ENCODE data around the gene UVRAG.
"Not testable (repeated sequence)": the region's sequence is repeated elsewhere in the genome, so short reads cannot be mapped to it uniquely, and the experiment has no call there.

UVRAG gene

DNA sequence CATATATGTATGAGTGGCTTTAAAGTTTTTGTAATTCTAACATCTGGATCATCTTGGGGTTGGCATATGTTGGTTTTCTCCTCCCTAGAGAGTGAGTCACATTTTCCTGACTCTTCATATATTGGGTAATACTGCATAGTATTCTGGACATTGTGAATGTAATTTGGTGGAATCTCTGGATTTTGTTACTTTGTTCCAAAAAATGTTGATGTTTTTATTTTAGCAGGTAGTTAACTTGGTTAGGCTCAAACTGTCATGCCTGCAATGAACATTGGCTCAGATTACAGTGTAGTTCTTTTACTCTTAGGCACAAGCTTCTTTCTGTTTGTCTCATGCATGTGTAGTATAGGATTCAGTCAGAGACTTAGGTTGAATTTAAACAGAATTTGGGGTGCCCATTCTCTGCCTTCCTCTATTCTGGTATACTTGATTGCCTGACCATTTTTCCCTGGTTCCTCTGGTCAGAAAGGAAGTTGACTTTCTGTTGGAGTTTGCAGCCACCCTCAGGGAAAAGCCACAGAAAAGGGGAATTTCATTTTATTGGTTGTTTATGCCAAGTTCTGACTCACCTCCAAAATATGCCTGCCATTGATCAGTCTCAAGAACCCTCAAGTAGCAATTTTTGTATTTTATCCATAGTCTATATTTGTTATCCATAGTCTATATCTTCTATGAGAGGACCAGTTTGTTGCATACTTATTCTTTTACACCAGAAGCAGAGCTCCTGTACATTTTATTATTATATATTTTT is 151.7 kb downstream of the UVRAG start:
- no peak overlapping the region for H3K27ac ChIP-seq (replicated peaks)
- no peak overlapping the region for H3K4me3 ChIP-seq (replicated peaks; ENCODE audit: insufficient read depth, low read length)
- TF ChIP-seq, protein P1, sequence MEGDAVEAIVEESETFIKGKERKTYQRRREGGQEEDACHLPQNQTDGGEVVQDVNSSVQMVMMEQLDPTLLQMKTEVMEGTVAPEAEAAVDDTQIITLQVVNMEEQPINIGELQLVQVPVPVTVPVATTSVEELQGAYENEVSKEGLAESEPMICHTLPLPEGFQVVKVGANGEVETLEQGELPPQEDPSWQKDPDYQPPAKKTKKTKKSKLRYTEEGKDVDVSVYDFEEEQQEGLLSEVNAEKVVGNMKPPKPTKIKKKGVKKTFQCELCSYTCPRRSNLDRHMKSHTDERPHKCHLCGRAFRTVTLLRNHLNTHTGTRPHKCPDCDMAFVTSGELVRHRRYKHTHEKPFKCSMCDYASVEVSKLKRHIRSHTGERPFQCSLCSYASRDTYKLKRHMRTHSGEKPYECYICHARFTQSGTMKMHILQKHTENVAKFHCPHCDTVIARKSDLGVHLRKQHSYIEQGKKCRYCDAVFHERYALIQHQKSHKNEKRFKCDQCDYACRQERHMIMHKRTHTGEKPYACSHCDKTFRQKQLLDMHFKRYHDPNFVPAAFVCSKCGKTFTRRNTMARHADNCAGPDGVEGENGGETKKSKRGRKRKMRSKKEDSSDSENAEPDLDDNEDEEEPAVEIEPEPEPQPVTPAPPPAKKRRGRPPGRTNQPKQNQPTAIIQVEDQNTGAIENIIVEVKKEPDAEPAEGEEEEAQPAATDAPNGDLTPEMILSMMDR (IDR thresholded peaks at IDR 0.05; ENCODE audit: insufficient read depth, low read length), result no peak
- TF ChIP-seq SPI1 (IDR thresholded peaks at IDR 0.05; ENCODE audit: borderline replicate concordance, low read depth), result peak; percentile 38; the same call in 1 of the 2 replicates
- peak in 1 of 2 experiments; percentile 16 for DNase-seq (ENCODE audit: low read depth in 1 of 2, low spot score in 1 of 2)
- H3K27me3 ChIP-seq (ENCODE audit: insufficient read depth, poor library complexity, severe bottlenecking), result no peaks in the 10 kb centered on the region

DNA sequence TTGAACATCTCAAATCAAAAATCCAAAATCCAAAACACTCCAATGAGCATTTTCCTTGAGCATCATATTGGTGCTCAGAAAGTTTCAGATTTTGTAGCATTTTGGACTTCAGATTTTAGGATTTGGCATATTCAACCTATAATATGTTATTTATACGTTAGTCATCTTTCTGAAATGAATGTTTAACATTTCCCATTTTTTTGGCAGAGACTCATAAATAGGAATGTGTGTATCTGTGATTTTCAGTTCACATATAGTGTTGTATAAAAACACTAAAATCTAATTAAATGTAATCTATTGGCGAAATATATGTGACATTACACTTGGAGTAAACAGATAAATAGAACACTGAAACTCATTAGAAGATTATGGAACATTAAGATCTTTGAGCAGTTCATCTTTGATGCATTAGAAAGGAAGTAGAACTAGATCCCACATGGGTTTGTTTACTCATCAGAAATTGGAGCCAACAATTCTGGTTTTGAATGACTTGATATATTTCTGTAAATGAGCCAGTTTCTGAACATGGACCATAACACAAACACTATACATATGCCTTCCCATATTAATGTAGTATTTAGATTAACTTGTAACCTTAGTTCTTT is 153.1 kb downstream of the UVRAG start:
- Histone ChIP-seq H3K27ac (replicated peaks) (no peak overlapping the region), H3K4me3 (replicated peaks; ENCODE audit: insufficient read depth, low read length) (no peak overlapping the region), H3K27me3 (ENCODE audit: insufficient read depth, poor library complexity, severe bottlenecking) (no peaks in the 10 kb centered on the region)
- TF ChIP-seq, protein P2, sequence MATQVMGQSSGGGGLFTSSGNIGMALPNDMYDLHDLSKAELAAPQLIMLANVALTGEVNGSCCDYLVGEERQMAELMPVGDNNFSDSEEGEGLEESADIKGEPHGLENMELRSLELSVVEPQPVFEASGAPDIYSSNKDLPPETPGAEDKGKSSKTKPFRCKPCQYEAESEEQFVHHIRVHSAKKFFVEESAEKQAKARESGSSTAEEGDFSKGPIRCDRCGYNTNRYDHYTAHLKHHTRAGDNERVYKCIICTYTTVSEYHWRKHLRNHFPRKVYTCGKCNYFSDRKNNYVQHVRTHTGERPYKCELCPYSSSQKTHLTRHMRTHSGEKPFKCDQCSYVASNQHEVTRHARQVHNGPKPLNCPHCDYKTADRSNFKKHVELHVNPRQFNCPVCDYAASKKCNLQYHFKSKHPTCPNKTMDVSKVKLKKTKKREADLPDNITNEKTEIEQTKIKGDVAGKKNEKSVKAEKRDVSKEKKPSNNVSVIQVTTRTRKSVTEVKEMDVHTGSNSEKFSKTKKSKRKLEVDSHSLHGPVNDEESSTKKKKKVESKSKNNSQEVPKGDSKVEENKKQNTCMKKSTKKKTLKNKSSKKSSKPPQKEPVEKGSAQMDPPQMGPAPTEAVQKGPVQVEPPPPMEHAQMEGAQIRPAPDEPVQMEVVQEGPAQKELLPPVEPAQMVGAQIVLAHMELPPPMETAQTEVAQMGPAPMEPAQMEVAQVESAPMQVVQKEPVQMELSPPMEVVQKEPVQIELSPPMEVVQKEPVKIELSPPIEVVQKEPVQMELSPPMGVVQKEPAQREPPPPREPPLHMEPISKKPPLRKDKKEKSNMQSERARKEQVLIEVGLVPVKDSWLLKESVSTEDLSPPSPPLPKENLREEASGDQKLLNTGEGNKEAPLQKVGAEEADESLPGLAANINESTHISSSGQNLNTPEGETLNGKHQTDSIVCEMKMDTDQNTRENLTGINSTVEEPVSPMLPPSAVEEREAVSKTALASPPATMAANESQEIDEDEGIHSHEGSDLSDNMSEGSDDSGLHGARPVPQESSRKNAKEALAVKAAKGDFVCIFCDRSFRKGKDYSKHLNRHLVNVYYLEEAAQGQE (IDR thresholded peaks at IDR 0.05; ENCODE audit: insufficient replicate concordance, low read depth), result no peak
- no peak for DNase-seq (ENCODE audit: low read depth in 1 of 2, low spot score in 1 of 2)

DNA sequence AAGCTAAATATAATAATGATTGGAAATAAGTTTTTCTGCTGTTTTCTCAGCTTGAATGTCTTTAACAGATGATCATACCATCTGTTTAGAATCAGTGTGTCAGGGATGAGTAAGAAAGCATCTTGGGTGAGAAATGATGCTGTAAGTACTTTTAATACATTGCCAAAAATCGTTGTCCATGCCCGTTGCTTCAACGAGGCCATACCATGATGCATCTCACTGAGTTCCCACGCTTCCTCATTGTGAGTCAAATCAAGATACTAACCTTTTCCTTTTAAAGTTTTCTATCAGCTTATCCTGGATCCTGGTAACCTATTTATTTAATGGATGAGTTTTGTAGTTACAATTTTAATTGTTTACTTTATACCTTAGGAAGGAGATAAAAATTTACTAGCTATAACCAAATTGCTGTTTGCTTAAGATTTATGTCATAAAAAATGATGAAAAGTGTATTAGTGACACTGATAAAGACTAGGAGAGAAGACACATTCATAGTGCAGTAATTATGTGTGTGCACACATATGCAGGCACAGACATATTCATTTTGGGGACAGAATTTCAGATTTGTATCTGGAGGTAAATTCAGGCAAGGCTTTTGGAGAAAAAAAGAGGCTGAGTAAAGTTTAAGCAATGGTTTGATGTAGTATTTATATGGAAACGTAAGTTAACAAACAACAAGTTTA is 154.8 kb downstream of the UVRAG start:
- DNase-seq (ENCODE audit: low read depth in 1 of 2, low spot score in 1 of 2), result no peak
- Histone ChIP-seq H3K4me3 (replicated peaks; ENCODE audit: insufficient read depth, low read length) (no peak overlapping the region), H3K27ac (replicated peaks) (no peak overlapping the region), H3K27me3 (ENCODE audit: insufficient read depth, poor library complexity, severe bottlenecking) (no peaks in the 10 kb centered on the region)
- TF ChIP-seq, protein P1 (IDR thresholded peaks at IDR 0.05; ENCODE audit: insufficient read depth, low read length), result no peak
- TF ChIP-seq POLR2AphosphoS5 (IDR thresholded peaks at IDR 0.05; ENCODE audit: low read depth), result no peak
- TF ChIP-seq GABPA (IDR thresholded peaks at IDR 0.05; ENCODE audit: low read depth), result no peak
- no peak for TF ChIP-seq SPI1 (IDR thresholded peaks at IDR 0.05; ENCODE audit: borderline replicate concordance, low read depth)
- TF ChIP-seq, protein P2 (IDR thresholded peaks at IDR 0.05; ENCODE audit: insufficient replicate concordance, low read depth), result no peak

- not testable (repeated sequence) for DNase-seq (ENCODE audit: low read depth in 1 of 2, low spot score in 1 of 2); H3K27me3 ChIP-seq (ENCODE audit: insufficient read depth, poor library complexity, severe bottlenecking); H3K4me3 ChIP-seq (replicated peaks; ENCODE audit: insufficient read depth, low read length); H3K27ac ChIP-seq (replicated peaks)
Measured at GRCh38 chr11:75973710-75974109, 158.7 kb downstream of the UVRAG start.

- not testable (repeated sequence) for DNase-seq (ENCODE audit: low read depth in 1 of 2, low spot score in 1 of 2); H3K4me3 ChIP-seq (replicated peaks; ENCODE audit: insufficient read depth, low read length); H3K27me3 ChIP-seq (ENCODE audit: insufficient read depth, poor library complexity, severe bottlenecking)
Measured at GRCh38 chr11:75979075-75979474, 164.1 kb downstream of the UVRAG start.

GRCh38 chr11:75979479-75980027 is 164.5 kb downstream of the UVRAG start:
- H3K27ac ChIP-seq (replicated peaks); DNase-seq (ENCODE audit: low read depth in 1 of 2, low spot score in 1 of 2); H3K27me3 ChIP-seq (ENCODE audit: insufficient read depth, poor library complexity, severe bottlenecking); H3K4me3 ChIP-seq (replicated peaks; ENCODE audit: insufficient read depth, low read length): not testable (repeated sequence)

More at GRCh38 chr11:75979075-75979474, 164.1 kb downstream of the UVRAG start:
- H3K27ac ChIP-seq (replicated peaks), result not testable (repeated sequence)

Data from HL-60 (cell line).